Ovary (tissue), 9 donors: ENCODE results near the gene ABCB1. TPM values are rescaled to one million over a fixed set of nuclear protein-coding genes. Genes with fewer than 3 reads are reported as not detected.

Source experiments
- DNase-seq, 5 donors: peaks; one replicate each; pipeline ENCODE4 v3.0.0-alpha.2; 2019 to 2020
- H3K27ac ChIP-seq, 2 donors: fragments of 200-600 bp; one replicate each; pipeline versions ENCODE4 v1.5.1 to v1.8.0; 2019 to 2022
- H3K27me3 ChIP-seq: fragments of 200-600 bp; one replicate; pipeline ENCODE4 v1.8.0; 2022
- H3K36me3 ChIP-seq: fragments of 200-600 bp; sonication (generic); one replicate; pipeline ENCODE4 v1.5.1; 2019
- H3K4me1 ChIP-seq: one replicate; pipeline ENCODE4 v1.8.1; 2013; ENCODE audit warnings: mild to moderate bottlenecking, moderate library complexity; ENCODE audit not compliant: insufficient read depth
- H3K4me3 ChIP-seq: fragments of 200-600 bp; sonication (generic); one replicate; pipeline ENCODE4 v1.5.1; 2017
- H3K9me3 ChIP-seq, 2 donors: fragments of 200-600 bp in 1 of 2; sonication (generic) in 1 of 2; one replicate each; pipeline versions ENCODE4 v1.5.1 to v1.8.1; 2013 to 2019; ENCODE audit warnings: mild to moderate bottlenecking in 1 of 2, moderate library complexity in 1 of 2
- CTCF ChIP-seq, 3 donors: fragments of 450-650 bp in 2 of 3; fragments of 200-600 bp in 1 of 3; IDR thresholded peaks; one replicate each; pipeline versions ENCODE4 v1.5.1 to v1.8.0; 2016 to 2022; ENCODE audit warnings: antibody characterized with exemption in 3 of 3, mild to moderate bottlenecking in 1 of 3
- EP300 ChIP-seq: sonication (generic); formaldehyde crosslinking; IDR thresholded peaks from one replicate; pipeline ENCODE4 v1.6.1; 2017; ENCODE audit warnings: antibody characterized with exemption
- POLR2A ChIP-seq: fragments of 450-650 bp; IDR thresholded peaks from one replicate; pipeline ENCODE4 v1.6.1; 2017; ENCODE audit warnings: antibody characterized with exemption, mild to moderate bottlenecking, moderate library complexity
- WGBS, 3 donors: extraction: QIAGEN DNeasy Blood & Tissue Kit in 1 of 3; methylation state at CpG; one replicate each; pipeline versions ENCODE4 v1.1.5 to v1.1.7; 2013 to 2017; 5-methylcytosine and 5-hydroxymethylcytosine counted together
- intact Hi-C, 4 donors: fragments of 100-400 bp; cut with DNase I; formaldehyde crosslinking; loops; one replicate each; pipeline versions ENCODE4 v1.11.0 to v1.15.1; 2022 to 2023
- polyA plus RNA-seq, 2 donors: library from polyadenylated mRNA; stranded (reverse); fragments of 200-250 nt in 1 of 2; fragments of 350-450 nt in 1 of 2; fragmentation: Illumina TruSeq in 1 of 2; extraction: RNeasy Lipid Tissue Mini Kit (QIAGEN cat#74804) in 1 of 2; gene quantifications; one replicate each; pipeline ENCODE4 v1.2.3, GENCODE V29; 2013 to 2014
- total RNA-seq, 7 donors: library from RNA; depleted of rRNA in 2 of 7; stranded (reverse); fragments of >200 nt in 2 of 7; fragmentation: NEBNext Ultra II Directional in 3 of 7; extraction: Animal tissue kit (Norgen Biotek cat#: 25700) in 3 of 7; gene quantifications; one replicate each; pipeline versions ENCODE4 v1.1.0 to v1.2.4, GENCODE V29; 2016 to 2023
- donor health status: DM: no; HTN: no; CAD: no; lungs with moderate emphysema.
- donor health status: DM: no; HTN: no; CAD: no.
- donor health status: Bipolar disorder and iron deficiency.
- donor health status: DM: yes; HTN: yes; CAD: no.
- donor health status: DM: no; HTN: no; CAD: no.
- donor health status: DM: yes; HTN: yes; CAD: no.

Gene ABCB1
- total and polyA plus RNA-seq, 9 donors, result 3.4 to 22.8 (median 8.1) TPM

- no peaks in the 10 kb centered on the region for H3K9me3 ChIP-seq
- H3K27ac ChIP-seq, result no peak overlapping the region
- WGBS, 3 donors, result 71 to 77% (median 72%) methylated on average over 1 of the region's 1 CpG
- no peak for TF ChIP-seq POLR2A
- no peak for TF ChIP-seq EP300
- no peak for TF ChIP-seq CTCF (IDR thresholded peaks at IDR 0.05)
- H3K4me1 ChIP-seq, result no peaks in the 10 kb centered on the region
- H3K4me3 ChIP-seq, result no peak overlapping the region
- no peaks in the 10 kb centered on the region for H3K36me3 ChIP-seq
- DNase-seq, result no peak
- intact Hi-C loops, result no loop called here
- no peaks in the 10 kb centered on the region for H3K27me3 ChIP-seq
Observed at GRCh38 chr7:87498893-87499292, 101.8 kb downstream of the ABCB1 start.

- Histone ChIP-seq H3K27ac (no peak overlapping the region), H3K4me1 (no peaks in the 10 kb centered on the region), H3K9me3 (no peaks in the 10 kb centered on the region), H3K36me3 (no peaks in the 10 kb centered on the region), H3K4me3 (no peak overlapping the region), H3K27me3 (no peaks in the 10 kb centered on the region)
- no peak for DNase-seq
- no peak for TF ChIP-seq POLR2A
- no peak for TF ChIP-seq CTCF (IDR thresholded peaks at IDR 0.05)
- no peak for TF ChIP-seq EP300
- 65 to 77% (median 67%) methylated on average over 3 of the region's 3 CpGs for WGBS, 3 donors
- intact Hi-C loops, result no loop called here
Observed at GRCh38 chr7:87497482-87497881, 103.2 kb downstream of the ABCB1 start.

GRCh38 chr7:87495366-87495765 lies 105.3 kb downstream of the ABCB1 start:
- no peak for TF ChIP-seq CTCF (IDR thresholded peaks at IDR 0.05)
- TF ChIP-seq EP300, result no peak
- TF ChIP-seq POLR2A, result no peak
- intact Hi-C loops, result no loop called here
- Histone ChIP-seq H3K4me3 (no peak overlapping the region), H3K36me3 (no peaks in the 10 kb centered on the region), H3K27ac (no peak overlapping the region), H3K9me3 (no peaks in the 10 kb centered on the region), H3K4me1 (no peaks in the 10 kb centered on the region), H3K27me3 (no peaks in the 10 kb centered on the region)
- no peak for DNase-seq
- WGBS, 3 donors, result 58 to 66% (median 62%) methylated on average over 5 of the region's 5 CpGs

GRCh38 chr7:87494454-87494853 lies 106.2 kb downstream of the ABCB1 start:
- H3K36me3 ChIP-seq, result no peaks in the 10 kb centered on the region
- no peaks in the 10 kb centered on the region for H3K27me3 ChIP-seq
- intact Hi-C loops, result no loop called here
- no peaks in the 10 kb centered on the region for H3K9me3 ChIP-seq
- H3K4me1 ChIP-seq, result no peaks in the 10 kb centered on the region
- WGBS, 3 donors, result 92 to 97% (median 95%) methylated on average over 1 of the region's 1 CpG
- DNase-seq, result no peak
- H3K27ac ChIP-seq, result no peak overlapping the region
- no peak for TF ChIP-seq EP300
- TF ChIP-seq POLR2A, result no peak
- no peak for TF ChIP-seq CTCF (IDR thresholded peaks at IDR 0.05)
- H3K4me3 ChIP-seq, result no peak overlapping the region

GRCh38 chr7:87483131-87483530 lies 117.6 kb downstream of the ABCB1 start:
- Histone ChIP-seq H3K4me1 (no peaks in the 10 kb centered on the region), H3K4me3 (no peak overlapping the region), H3K27ac (no peak overlapping the region), H3K36me3 (no peaks in the 10 kb centered on the region), H3K27me3 (no peaks in the 10 kb centered on the region), H3K9me3 (no peaks in the 10 kb centered on the region)
- no peak for TF ChIP-seq POLR2A
- 91 to 97% (median 91%) methylated on average over 2 of the region's 2 CpGs for WGBS, 3 donors
- no peak for DNase-seq
- intact Hi-C loops, result no loop called here
